Activated CD4-positive, alpha-beta T cell treated with anti-CD3 and anti-CD28 coated beads, Interleukin-2, amount 50 U/mL, for 24 hours (primary cell): ENCODE data around the gene NAMPT.
"Not testable (repeated sequence)": the region's sequence is repeated elsewhere in the genome, so short reads cannot be mapped to it uniquely, and the experiment has no call there.

ENCODE experiments used
- DNase-seq, 2 donors: peaks; one replicate each; pipeline ENCODE4 v3.0.0-alpha.2; 2020; ENCODE audit warnings: low read depth in 1 of 2, low spot score in 1 of 2

The NAMPT gene

GRCh38 chr7:106238830-106239229 lies 46.0 kb downstream of the NAMPT start:
- no peak for DNase-seq

- DNase-seq, result no peak
Observed at GRCh38 chr7:106236065-106236464, 48.7 kb downstream of the NAMPT start.

DNA sequence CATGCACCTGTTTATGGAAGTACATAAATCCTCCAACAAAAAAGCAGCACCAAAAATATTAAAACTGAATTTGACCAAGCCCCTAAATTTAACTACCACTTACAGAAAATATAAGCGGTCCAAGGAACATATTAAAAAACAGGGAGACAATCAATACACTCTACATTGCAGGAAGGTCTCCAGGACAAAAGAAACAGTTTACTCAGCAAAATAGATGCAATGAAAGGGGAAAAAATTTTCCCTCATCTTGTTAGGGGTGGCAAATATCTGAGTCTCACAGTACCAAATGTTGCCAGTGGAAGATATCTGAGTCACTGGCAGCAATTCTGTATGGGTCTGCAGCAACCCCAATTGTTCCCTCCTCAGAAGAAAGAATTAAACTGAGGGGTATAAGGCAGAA lies 50.4 kb downstream of the NAMPT start:
- DNase-seq, result no peak

- no peak for DNase-seq
Observed at GRCh38 chr7:106231856-106232490, 52.8 kb downstream of the NAMPT start.

- DNase-seq, result no peak
Observed at GRCh38 chr7:106225856-106226255, 58.9 kb downstream of the NAMPT start.

DNA sequence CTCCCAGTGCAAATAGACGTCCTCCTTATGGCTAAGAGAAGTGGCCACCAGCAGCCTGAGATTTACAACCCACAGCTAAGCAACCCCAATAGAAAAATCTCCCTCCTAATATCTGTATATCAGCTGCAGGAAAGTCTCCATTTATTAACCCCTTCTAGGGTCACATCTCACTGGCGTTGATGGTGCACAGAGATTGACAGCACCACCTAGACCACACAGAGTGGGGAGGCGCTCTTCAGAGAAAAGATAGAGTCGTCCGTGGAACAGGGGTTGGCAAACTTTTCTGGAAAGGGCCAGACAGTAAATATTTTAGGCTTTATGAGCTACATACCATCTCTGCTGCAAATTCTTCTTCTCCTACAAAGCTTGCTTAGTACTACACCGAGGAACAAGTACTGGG lies 60.0 kb downstream of the NAMPT start:
- no peak for DNase-seq

- DNase-seq, result no peak
Observed at GRCh38 chr7:106223156-106223555, 61.6 kb downstream of the NAMPT start.

DNA sequence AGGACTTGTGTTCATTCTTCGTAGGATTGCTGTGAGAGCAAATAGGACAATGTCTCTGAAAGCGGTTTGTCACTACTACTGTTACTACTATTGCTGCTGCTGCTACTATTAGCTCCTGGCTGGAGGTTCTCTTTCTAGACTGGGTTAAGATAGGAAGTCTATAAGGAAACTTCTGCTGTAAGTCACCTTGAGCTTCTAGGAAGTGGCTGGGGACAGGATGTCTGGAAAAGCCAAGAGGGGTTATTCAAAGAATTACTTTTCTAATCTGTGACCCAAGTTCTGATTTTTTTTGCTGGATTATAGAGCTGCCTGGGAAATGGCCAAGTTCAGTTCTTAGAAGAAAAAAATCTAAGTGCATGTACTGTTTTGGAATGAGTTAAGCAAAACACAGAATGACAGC lies 62.2 kb downstream of the NAMPT start:
- no peak for DNase-seq

- DNase-seq, result no peak
Observed at GRCh38 chr7:106220307-106220706, 64.5 kb downstream of the NAMPT start.

- DNase-seq, result no peak
Observed at GRCh38 chr7:106219170-106219569, 65.6 kb downstream of the NAMPT start.

- no peak for DNase-seq
Observed at GRCh38 chr7:106218546-106218945, 66.2 kb downstream of the NAMPT start.

GRCh38 chr7:106216923-106217542 lies 67.8 kb downstream of the NAMPT start:
- no peak for DNase-seq

GRCh38 chr7:106216517-106216922 lies 68.3 kb downstream of the NAMPT start:
- DNase-seq, result no peak

DNA sequence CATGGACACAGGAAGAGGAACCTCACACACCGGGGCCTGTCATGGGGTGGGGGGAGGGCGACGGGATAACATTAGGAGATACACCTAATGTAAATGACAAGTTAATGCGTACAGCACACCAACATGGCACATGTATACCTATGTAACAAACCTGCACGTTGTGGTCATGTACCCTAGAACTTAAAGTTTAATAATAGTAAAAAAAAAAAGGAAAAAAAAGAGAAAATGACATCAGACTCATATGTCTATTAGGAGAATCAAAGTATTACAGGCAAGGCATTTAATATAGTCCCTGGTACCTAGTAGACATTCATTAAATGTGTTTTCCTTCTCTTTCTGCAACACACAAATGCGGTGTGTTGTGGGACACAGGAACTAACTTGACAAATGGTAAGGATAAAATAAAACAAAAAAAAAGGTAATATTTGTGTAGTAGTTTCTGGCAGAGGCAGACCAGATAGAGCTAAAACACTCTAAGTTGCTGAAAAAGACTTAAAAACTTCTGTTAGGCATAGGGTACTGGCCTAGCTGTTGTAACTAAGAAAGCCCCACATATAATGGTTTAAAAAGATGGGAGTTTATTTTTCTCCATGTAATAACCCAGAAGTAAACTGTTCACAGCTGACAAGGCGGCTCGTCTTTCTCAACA lies 68.8 kb downstream of the NAMPT start:
- DNase-seq, result no peak

DNA sequence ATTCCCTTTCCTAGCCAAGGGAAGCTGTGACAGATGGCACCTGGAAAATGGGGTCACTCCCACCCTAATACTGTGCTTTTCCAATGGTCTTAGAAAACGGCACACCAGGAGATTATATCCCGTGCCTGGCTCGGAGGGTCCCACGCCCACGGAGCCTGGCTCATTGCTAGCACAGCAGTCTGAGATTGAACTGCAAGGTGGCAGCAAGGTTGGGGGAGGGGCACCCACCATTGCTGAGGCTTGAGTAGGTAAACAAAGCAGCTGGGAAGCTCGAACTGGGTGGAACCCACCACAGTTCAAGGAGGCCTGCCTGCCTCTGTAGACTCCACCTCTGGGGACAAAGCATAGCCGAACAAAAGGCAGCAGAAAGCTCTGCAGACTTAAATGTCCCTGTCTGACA lies 75.8 kb downstream of the NAMPT start:
- DNase-seq, result not testable (repeated sequence)

- no peak for DNase-seq
Observed at GRCh38 chr7:106206826-106207541, 77.8 kb downstream of the NAMPT start.

DNA sequence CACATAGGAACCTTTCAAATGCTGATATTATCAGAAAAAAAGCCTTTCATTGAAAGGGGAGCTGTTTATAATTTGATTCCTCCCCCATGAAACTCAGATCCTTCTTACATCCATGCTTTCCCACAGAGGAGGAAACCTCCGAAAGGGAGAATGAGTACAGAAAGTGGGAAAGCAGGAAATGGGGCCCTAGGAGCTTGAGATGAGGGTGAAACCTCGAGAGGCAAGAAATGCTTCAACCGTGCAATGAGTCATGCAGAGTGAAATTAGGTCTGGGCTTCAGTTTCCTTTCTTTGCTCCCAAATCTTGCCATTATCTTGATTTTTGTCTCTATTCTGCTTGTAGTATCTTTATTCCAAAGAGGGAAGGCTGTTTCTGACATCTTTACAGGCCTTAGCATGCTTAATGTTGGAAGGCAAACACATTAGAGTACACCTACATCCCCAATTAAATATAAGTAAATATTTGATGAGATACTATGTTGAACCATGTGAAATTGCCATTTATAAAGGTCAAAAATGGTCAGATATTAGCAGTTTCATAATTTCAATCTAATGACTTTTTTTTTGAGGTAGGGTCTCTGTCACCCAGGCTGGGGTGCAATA lies 79.1 kb downstream of the NAMPT start:
- no peak for DNase-seq

GRCh38 chr7:106203473-106203872 lies 81.3 kb downstream of the NAMPT start:
- no peak for DNase-seq

DNA sequence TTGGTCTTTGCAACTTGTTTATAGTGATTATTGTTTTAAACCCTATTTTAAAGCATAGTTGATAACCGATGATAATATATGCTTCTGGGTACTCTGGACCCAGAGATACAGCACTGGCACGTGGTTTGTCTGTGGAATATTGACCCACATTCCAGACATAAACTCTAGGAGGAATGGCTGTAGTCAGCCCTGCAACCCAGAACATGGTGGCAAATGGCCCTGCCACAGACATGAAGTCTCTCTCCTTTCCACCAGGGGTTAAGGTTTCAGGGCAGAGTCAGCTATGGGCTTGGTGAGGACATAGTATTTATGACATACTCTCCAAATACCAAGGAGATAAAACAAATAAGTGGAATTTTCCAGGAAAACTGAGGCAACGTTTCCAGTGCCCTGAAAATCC lies 83.6 kb downstream of the NAMPT start:
- no peak for DNase-seq

DNA sequence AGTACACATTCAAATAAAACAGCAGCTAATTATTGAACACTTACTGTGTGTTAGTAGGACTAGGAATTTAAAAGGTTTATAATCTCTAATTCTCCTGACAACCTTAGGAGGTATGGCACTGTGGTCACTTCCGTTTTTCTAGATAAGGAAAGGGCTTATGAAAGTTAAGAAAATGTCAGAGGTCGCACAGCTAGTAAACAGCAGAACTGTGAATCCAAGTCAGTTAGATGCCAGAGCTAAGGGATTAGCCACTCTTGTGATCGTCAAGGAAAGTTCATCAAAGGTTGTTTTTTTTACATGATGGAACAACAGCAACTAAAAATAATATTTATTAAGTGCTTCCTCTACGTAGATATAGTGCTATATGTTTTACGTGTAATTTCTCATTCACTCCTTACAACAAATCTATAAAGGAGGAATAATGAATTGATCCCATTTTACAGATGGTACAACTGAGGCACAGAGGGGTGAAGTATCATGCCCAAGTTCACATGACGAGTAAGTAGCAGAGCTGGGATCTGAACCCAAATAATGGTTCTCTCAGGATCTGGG lies 84.9 kb downstream of the NAMPT start:
- DNase-seq, result no peak

- DNase-seq, result no peak
Observed at GRCh38 chr7:106199024-106199423, 85.8 kb downstream of the NAMPT start.
